Measurements from ENCODE around the gene COMTD1. TPM values are rescaled to one million over a fixed set of nuclear protein-coding genes. Genes with fewer than 3 reads are reported as not detected.

The COMTD1 gene
- total and polyA plus RNA-seq, 2 donors (not counting 3 experiments of a cell fraction or from before 2014, with no cell fraction given) = 18.4 to 18.6 TPM

GRCh38 chr10:75205908-75206307 lies 29.8 kb downstream of the COMTD1 start:
- dilution Hi-C loops (cut with MboI; ENCODE audit: extremely low pct_ligation_motif_present, low sequenced_read_pairs) = no loop called here
- BruUV-seq (replicated peaks) = no TSS peak
- POLR2A ChIA-PET = interaction anchor here (0.7 kb wide), 1 partner anchor 1024 kb away, joined by 4 read pairs; no protein-coding TSS in a partner anchor

More at GRCh38 chr10:75205908-75206307, 29.8 kb downstream of the COMTD1 start:
- CTCF ChIA-PET = interaction anchor here (1.1 to 2.5 kb wide), 3 partner anchors 18 to 30 kb away, joined by 3 to 9 read pairs (median 6); partner anchors contain the start of gene COMTD1
- Histone ChIP-seq H3K4me3 (replicated peaks in 1 of 3; ENCODE audit: insufficient read depth in 1 of 3, low read depth in 1 of 3, low read length in 3 of 3) (no peak overlapping the region), H2AFZ (ENCODE audit: low read depth, low read length) (no peak overlapping the region), H3K27ac (ENCODE audit: insufficient read depth, low read depth, low read length) (no peak overlapping the region), H3K9me1 (replicated peaks; ENCODE audit: control insufficient read depth, extremely low read depth, insufficient read depth, low read length) (no peaks in the 10 kb centered on the region), H3K4me1 (ENCODE audit: control insufficient read depth, extremely low read depth, insufficient read depth, low read length) (peaks cover 5% of the 10 kb centered on the region), H3K36me3 (ENCODE audit: control insufficient read depth in 2 of 2, extremely low read depth in 1 of 2, insufficient read depth in 2 of 2, low read length in 2 of 2) (no peaks in the 10 kb centered on the region), H3K9ac (replicated peaks; ENCODE audit: extremely low read depth, insufficient read depth, low read length) (no peak overlapping the region), H3K4me2 (ENCODE audit: insufficient read depth, low read length) (no peak overlapping the region), H3K9me3 (replicated peaks; ENCODE audit: control insufficient read depth, insufficient read depth, low read length) (no peaks in the 10 kb centered on the region), H3K79me2 (ENCODE audit: control insufficient read depth, insufficient read depth, low read length) (peaks cover 3% of the 10 kb centered on the region), H4K20me1 (replicated peaks; ENCODE audit: control insufficient read depth, extremely low read depth, insufficient read depth, low read length) (no peaks in the 10 kb centered on the region), H3K27me3 (ENCODE audit: control insufficient read depth in 2 of 2, insufficient read depth in 2 of 2, low read length in 2 of 2) (no peaks in the 10 kb centered on the region)
- FAIRE-seq (no peak), DNase-seq (ENCODE audit: low read depth, low spot score) (no peak)
- TF ChIP-seq CTCF (IDR thresholded peaks at IDR 0.05; ENCODE audit: extremely low read depth in 1 of 2, insufficient read depth in 1 of 2, low read depth in 1 of 2, low read length in 2 of 2) (no peak), MYC (IDR thresholded peaks at IDR 0.05; ENCODE audit: low read depth, low read length) (no peak), GATA2 (IDR thresholded peaks at IDR 0.05; ENCODE audit: insufficient read depth, insufficient read length, low read depth, low read length) (no peak), EZH2 (IDR thresholded peaks at IDR 0.05; ENCODE audit: borderline replicate concordance, low read depth, low read length, severe bottlenecking) (no peak), FOS (IDR thresholded peaks at IDR 0.05; ENCODE audit: borderline replicate concordance, insufficient read depth, low read length) (no peak), POLR2A (IDR thresholded peaks at IDR 0.05; ENCODE audit: low read depth, low read length) (no peak), JUN (IDR thresholded peaks at IDR 0.05; ENCODE audit: borderline replicate concordance, insufficient read depth, insufficient read length, low read depth) (no peak), MAX (IDR thresholded peaks at IDR 0.05; ENCODE audit: insufficient read depth, insufficient read length) (no peak), POLR2AphosphoS5 (IDR thresholded peaks at IDR 0.05; ENCODE audit: insufficient read depth, low read depth, low read length) (no peak)
- intact Hi-C loops (cut with micrococcal nuclease) = no loop called here
